Muscle layer of duodenum (tissue), 2 donors: ENCODE data around the gene STAC3.

Experiments used
- H3K27ac ChIP-seq: one replicate; pipeline ENCODE4 v1.7.0; 2013; ENCODE audit warnings: mild to moderate bottlenecking, low read length
- H3K27me3 ChIP-seq: one replicate; pipeline ENCODE4 v1.7.0; 2013; ENCODE audit warnings: low read depth, mild to moderate bottlenecking, control low read depth, low read length
- H3K36me3 ChIP-seq, 2 donors: one replicate each; pipeline ENCODE4 v1.7.0; 2013; ENCODE audit warnings: low read length in 2 of 2, control low read depth in 1 of 2, mild to moderate bottlenecking in 1 of 2; ENCODE audit not compliant: insufficient read depth in 2 of 2, control insufficient read depth in 1 of 2
- H3K4me1 ChIP-seq, 2 donors: one replicate each; pipeline ENCODE4 v1.7.0; 2013; ENCODE audit warnings: low read length in 2 of 2, mild to moderate bottlenecking in 2 of 2, control low read depth in 1 of 2, moderate library complexity in 1 of 2; ENCODE audit not compliant: insufficient read depth in 2 of 2, control insufficient read depth in 1 of 2
- H3K4me3 ChIP-seq, 2 donors: one replicate each; pipeline ENCODE4 v1.7.0; 2013; ENCODE audit warnings: low read length in 2 of 2, low read depth in 1 of 2, mild to moderate bottlenecking in 1 of 2
- H3K9me3 ChIP-seq, 2 donors: one replicate each; pipeline ENCODE4 v1.7.0; 2013; ENCODE audit warnings: low read length in 2 of 2, control low read depth in 1 of 2, mild to moderate bottlenecking in 1 of 2; ENCODE audit not compliant: control insufficient read depth in 1 of 2
- donor health status: healthy.

The STAC3 gene

GRCh38 chr12:57270966-57271470 is 20.0 kb upstream of the STAC3 start:
- Histone ChIP-seq H3K4me1 (no peaks in the 10 kb centered on the region), H3K36me3 (peaks cover 57 to 67% of the 10 kb centered on the region in 2 donors), H3K4me3 (no peak overlapping the region), H3K27me3 (no peaks in the 10 kb centered on the region), H3K27ac (no peak overlapping the region), H3K9me3 (no peaks in the 10 kb centered on the region)

GRCh38 chr12:57268264-57268663 is 17.3 kb upstream of the STAC3 start:
- H3K36me3 ChIP-seq = peaks cover 52 to 56% of the 10 kb centered on the region in 2 donors
- no peak overlapping the region for H3K27ac ChIP-seq
- H3K9me3 ChIP-seq = no peaks in the 10 kb centered on the region
- no peaks in the 10 kb centered on the region for H3K27me3 ChIP-seq
- no peaks in the 10 kb centered on the region for H3K4me1 ChIP-seq
- H3K4me3 ChIP-seq = no peak overlapping the region

GRCh38 chr12:57266681-57267080 is 15.7 kb upstream of the STAC3 start:
- H3K27me3 ChIP-seq = no peaks in the 10 kb centered on the region
- H3K4me1 ChIP-seq = no peaks in the 10 kb centered on the region
- H3K27ac ChIP-seq = no peak overlapping the region
- peaks cover 53 to 54% of the 10 kb centered on the region in 2 donors for H3K36me3 ChIP-seq
- no peaks in the 10 kb centered on the region for H3K9me3 ChIP-seq
- no peak overlapping the region for H3K4me3 ChIP-seq

GRCh38 chr12:57263096-57263495 is 12.1 kb upstream of the STAC3 start:
- Histone ChIP-seq H3K27me3 (no peaks in the 10 kb centered on the region), H3K4me1 (no peaks in the 10 kb centered on the region), H3K9me3 (no peaks in the 10 kb centered on the region), H3K36me3 (peaks cover 47 to 49% of the 10 kb centered on the region in 2 donors), H3K4me3 (no peak overlapping the region), H3K27ac (no peak overlapping the region)

- H3K4me1 ChIP-seq = no peaks in the 10 kb centered on the region
- H3K4me3 ChIP-seq = no peak overlapping the region
- H3K9me3 ChIP-seq = no peaks in the 10 kb centered on the region
- H3K27ac ChIP-seq = no peak overlapping the region
- H3K36me3 ChIP-seq = peaks cover 53 to 54% of the 10 kb centered on the region in 2 donors
- H3K27me3 ChIP-seq = no peaks in the 10 kb centered on the region
Measured at GRCh38 chr12:57262126-57262822, 11.3 kb upstream of the STAC3 start.

- H3K36me3 ChIP-seq = peaks cover 51 to 54% of the 10 kb centered on the region in 2 donors
- no peaks in the 10 kb centered on the region for H3K27me3 ChIP-seq
- H3K27ac ChIP-seq = no peak overlapping the region
- no peaks in the 10 kb centered on the region for H3K4me1 ChIP-seq
- H3K4me3 ChIP-seq = no peak overlapping the region
- H3K9me3 ChIP-seq = no peaks in the 10 kb centered on the region
Measured at GRCh38 chr12:57261428-57261865, 10.5 kb upstream of the STAC3 start.

GRCh38 chr12:57260366-57260765 is 9.4 kb upstream of the STAC3 start:
- Histone ChIP-seq H3K9me3 (no peaks in the 10 kb centered on the region), H3K27ac (no peak overlapping the region), H3K27me3 (no peaks in the 10 kb centered on the region), H3K36me3 (peaks cover 56 to 63% of the 10 kb centered on the region in 2 donors), H3K4me1 (no peaks in the 10 kb centered on the region), H3K4me3 (no peak overlapping the region)

GRCh38 chr12:57258977-57259970 is 8.3 kb upstream of the STAC3 start:
- no peaks in the 10 kb centered on the region for H3K9me3 ChIP-seq
- H3K4me1 ChIP-seq = no peaks in the 10 kb centered on the region
- no peaks in the 10 kb centered on the region for H3K27me3 ChIP-seq
- no peak overlapping the region for H3K27ac ChIP-seq
- H3K36me3 ChIP-seq = peaks cover 62 to 66% of the 10 kb centered on the region in 2 donors
- H3K4me3 ChIP-seq = no peak overlapping the region

- Histone ChIP-seq H3K4me1 (no peaks in the 10 kb centered on the region), H3K9me3 (no peaks in the 10 kb centered on the region), H3K27ac (no peak overlapping the region), H3K4me3 (no peak overlapping the region), H3K27me3 (no peaks in the 10 kb centered on the region), H3K36me3 (peaks cover 50 to 51% of the 10 kb centered on the region in 2 donors)
Measured at GRCh38 chr12:57255916-57256315, 4.9 kb upstream of the STAC3 start.

- H3K36me3 ChIP-seq = peaks cover 41 to 42% of the 10 kb centered on the region in 2 donors
- no peak overlapping the region for H3K27ac ChIP-seq
- no peak overlapping the region for H3K4me3 ChIP-seq
- H3K4me1 ChIP-seq = no peaks in the 10 kb centered on the region
- no peaks in the 10 kb centered on the region for H3K27me3 ChIP-seq
- no peaks in the 10 kb centered on the region for H3K9me3 ChIP-seq
Measured at GRCh38 chr12:57254506-57255280, 3.7 kb upstream of the STAC3 start.
